ENCODE results near the gene PLEKHH1.

The PLEKHH1 gene

GRCh38 chr14:67532998-67533753, at the start of gene PLEKHH1:
TSS of gene PLEKHH1 (plus strand) at chr14:67533290. CDS start at chr14:67541868, 8,578 bp downstream.
- peak; percentile 88 for DNase-seq

GRCh38 chr14:67483579-67484285, 49.4 kb upstream of the PLEKHH1 start:
- DNase-seq = no peak

- DNase-seq = no peak
Measured at GRCh38 chr14:67485501-67486095, 47.5 kb upstream of the PLEKHH1 start.

- DNase-seq = no peak
Measured at GRCh38 chr14:67486890-67487289, 46.2 kb upstream of the PLEKHH1 start.

GRCh38 chr14:67487332-67487731, 45.8 kb upstream of the PLEKHH1 start:
- no peak for DNase-seq

- no peak for DNase-seq
Measured at GRCh38 chr14:67487937-67488893, 44.9 kb upstream of the PLEKHH1 start, which contains the start of gene TMEM229B. TSS of gene TMEM229B (minus strand) at chr14:67488721. CDS start at chr14:67473923, 14,798 bp downstream.

GRCh38 chr14:67490196-67490595, 42.9 kb upstream of the PLEKHH1 start:
- no peak for DNase-seq

GRCh38 chr14:67491285-67491684, 41.8 kb upstream of the PLEKHH1 start:
- DNase-seq = no peak

- DNase-seq = no peak
Measured at GRCh38 chr14:67491741-67492507, 41.2 kb upstream of the PLEKHH1 start.

- no peak for DNase-seq
Measured at GRCh38 chr14:67492538-67492937, 40.6 kb upstream of the PLEKHH1 start.

GRCh38 chr14:67493092-67493717, 39.9 kb upstream of the PLEKHH1 start:
- no peak for DNase-seq

GRCh38 chr14:67495827-67496226, 37.3 kb upstream of the PLEKHH1 start:
- no peak for DNase-seq

- DNase-seq = no peak
Measured at GRCh38 chr14:67497216-67497615, 35.9 kb upstream of the PLEKHH1 start.

- no peak for DNase-seq
Measured at GRCh38 chr14:67497716-67498115, 35.4 kb upstream of the PLEKHH1 start.

GRCh38 chr14:67500981-67501380, 32.1 kb upstream of the PLEKHH1 start:
- DNase-seq = no peak

- no peak for DNase-seq
Measured at GRCh38 chr14:67501670-67502069, 31.4 kb upstream of the PLEKHH1 start.

GRCh38 chr14:67502867-67503266, 30.2 kb upstream of the PLEKHH1 start:
- no peak for DNase-seq

- DNase-seq = no peak
Measured at GRCh38 chr14:67503331-67503730, 29.8 kb upstream of the PLEKHH1 start.

- no peak for DNase-seq
Measured at GRCh38 chr14:67505254-67505653, 27.8 kb upstream of the PLEKHH1 start.

GRCh38 chr14:67508956-67509355, 24.1 kb upstream of the PLEKHH1 start:
- no peak for DNase-seq

- DNase-seq = no peak
Measured at GRCh38 chr14:67510121-67510520, 23.0 kb upstream of the PLEKHH1 start.

All from 8988T (cell line).